CD4-positive, alpha-beta T cell treated with Interleukin-17A for 4 hours (primary cell): ENCODE data around the gene PRND.
A peak's percentile ranks its signal among the peaks of the same experiment; 100 is the strongest.
"Not testable (repeated sequence)": the region's sequence is repeated elsewhere in the genome, so short reads cannot be mapped to it uniquely, and the experiment has no call there.

ENCODE experiments used
- DNase-seq: peaks from one replicate; pipeline ENCODE4 v3.0.0-alpha.2; 2020; ENCODE audit warnings: mixed read lengths

The PRND gene

GRCh38 chr20:4709261-4710105, 12.2 kb upstream of the PRND start:
- DNase-seq, result no peak

GRCh38 chr20:4710106-4710475, 11.6 kb upstream of the PRND start:
- DNase-seq, result no peak

DNA sequence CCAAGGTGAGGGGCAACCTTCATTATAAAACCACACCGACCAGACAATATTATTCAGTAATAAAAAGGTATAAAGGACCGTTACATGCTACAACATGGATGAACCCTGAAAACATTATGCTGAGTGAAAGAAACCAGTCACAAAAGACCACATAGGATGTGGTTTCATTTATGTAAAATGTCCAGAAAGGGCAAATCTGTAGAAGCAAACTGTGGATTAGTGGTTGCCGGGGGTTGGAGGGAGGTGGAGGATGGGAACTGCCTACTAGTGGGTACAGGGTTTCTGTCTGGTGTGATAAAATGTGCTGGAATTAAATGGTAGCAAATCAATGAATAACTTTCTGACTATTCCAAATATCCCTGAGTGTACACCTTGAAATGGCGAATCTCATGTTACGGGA, 10.2 kb upstream of the PRND start:
- no peak for DNase-seq

- DNase-seq, result no peak
Observed at GRCh38 chr20:4713401-4713800, 8.3 kb upstream of the PRND start.

GRCh38 chr20:4714818-4715217, 6.9 kb upstream of the PRND start:
- no peak for DNase-seq

DNA sequence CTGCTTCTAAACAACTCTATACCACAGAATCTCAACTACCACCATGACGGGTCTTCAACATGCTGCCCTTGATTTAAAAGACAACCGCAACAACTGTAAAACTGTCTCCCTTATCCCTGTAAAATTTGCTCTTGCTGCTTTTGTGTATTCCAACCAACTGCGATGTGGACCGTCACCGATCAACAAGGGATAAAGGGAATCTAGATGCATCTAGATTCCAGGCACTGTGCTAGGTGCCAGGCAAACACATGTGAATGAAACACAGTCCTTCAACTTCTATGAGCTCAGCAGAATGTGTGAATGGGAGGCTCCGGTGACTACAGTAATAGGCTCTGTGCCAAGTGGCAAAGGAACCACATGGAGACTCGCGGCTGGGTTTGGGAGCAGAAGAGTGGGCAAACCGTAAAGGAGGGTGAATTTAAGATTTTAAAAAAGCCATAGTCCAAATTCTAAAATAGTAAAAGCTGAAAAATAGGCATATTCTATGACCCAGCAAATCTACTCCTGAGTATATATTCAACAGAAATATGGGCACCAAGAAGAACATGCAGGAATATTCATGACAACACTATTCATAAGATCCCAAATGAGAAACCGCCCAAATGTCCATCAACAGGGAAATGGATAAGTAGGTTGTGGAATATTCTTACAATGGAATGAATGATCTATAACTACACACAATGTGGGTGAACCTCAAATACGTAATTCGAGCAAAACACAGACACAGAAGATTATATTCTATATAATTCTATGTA, 3.7 kb upstream of the PRND start:
- no peak for DNase-seq

GRCh38 chr20:4719190-4719589, 2.5 kb upstream of the PRND start:
- no peak for DNase-seq

GRCh38 chr20:4720041-4720976, 1.4 kb upstream of the PRND start:
- DNase-seq, result peak; percentile 81

DNA sequence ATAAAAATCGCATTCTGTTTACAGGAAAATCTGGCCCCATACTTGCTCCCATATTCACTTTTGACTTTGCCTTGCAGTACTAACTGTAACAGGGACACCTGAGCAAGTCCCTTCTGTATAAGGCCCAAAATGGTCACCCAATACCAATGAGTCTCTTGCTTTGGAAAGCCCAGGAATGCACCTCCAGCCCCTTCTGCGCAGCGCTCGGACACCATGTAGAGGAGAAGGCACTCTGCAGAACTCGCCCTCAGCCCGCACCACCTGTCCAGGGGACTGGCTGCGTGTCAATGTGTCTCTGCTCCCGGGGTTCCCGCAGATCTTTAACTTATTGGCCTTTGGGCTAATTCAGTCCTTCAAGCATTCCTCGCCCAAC, 746 bp upstream of the PRND start:
- DNase-seq, result no peak

- DNase-seq, result no peak
Observed at GRCh38 chr20:4722571-4722970, 862 bp downstream of the PRND start.

GRCh38 chr20:4722993-4723392, 1.3 kb downstream of the PRND start:
- DNase-seq, result no peak

DNA sequence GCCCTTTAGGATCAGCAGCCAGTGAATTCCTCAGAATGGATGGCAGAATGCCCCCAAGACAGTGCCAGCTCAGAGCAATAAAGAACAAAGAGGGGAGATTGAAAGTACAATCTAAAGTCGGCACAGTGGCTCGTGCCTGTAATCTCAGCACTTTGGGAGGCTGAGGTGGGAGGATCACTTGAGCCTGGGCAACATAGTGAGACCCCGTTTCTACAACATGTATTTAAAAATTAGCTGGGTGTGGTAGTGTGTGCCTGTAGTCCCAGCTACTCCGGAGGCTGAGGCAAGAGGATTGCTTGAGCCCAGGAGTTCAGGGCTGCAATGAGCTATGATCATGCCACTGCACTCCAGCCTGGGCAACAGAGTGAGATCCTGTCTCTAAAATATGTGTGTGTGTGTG, 1.8 kb downstream of the PRND start:
- not testable (repeated sequence) for DNase-seq

DNA sequence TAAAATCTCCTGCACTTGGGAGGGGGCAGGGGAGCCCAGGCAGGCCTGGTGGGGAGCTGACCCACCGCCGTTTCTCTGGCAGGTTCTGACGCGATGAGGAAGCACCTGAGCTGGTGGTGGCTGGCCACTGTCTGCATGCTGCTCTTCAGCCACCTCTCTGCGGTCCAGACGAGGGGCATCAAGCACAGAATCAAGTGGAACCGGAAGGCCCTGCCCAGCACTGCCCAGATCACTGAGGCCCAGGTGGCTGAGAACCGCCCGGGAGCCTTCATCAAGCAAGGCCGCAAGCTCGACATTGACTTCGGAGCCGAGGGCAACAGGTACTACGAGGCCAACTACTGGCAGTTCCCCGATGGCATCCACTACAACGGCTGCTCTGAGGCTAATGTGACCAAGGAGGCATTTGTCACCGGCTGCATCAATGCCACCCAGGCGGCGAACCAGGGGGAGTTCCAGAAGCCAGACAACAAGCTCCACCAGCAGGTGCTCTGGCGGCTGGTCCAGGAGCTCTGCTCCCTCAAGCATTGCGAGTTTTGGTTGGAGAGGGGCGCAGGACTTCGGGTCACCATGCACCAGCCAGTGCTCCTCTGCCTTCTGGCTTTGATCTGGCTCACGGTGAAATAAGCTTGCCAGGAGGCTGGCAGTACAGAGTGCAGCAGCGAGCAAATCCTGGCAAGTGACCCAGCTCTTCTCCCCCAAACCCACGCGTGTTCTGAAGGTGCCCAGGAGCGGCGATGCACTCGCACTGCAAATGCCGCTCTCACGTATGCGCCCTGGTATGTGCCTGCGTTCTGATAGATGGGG, 3.0 kb downstream of the PRND start:
- no peak for DNase-seq

DNA sequence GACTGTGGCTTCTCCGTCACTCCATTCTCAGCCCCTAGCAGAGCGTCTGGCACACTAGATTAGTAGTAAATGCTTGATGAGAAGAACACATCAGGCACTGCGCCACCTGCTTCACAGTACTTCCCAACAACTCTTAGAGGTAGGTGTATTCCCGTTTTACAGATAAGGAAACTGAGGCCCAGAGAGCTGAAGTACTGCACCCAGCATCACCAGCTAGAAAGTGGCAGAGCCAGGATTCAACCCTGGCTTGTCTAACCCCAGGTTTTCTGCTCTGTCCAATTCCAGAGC, 3.5 kb downstream of the PRND start:
- no peak for DNase-seq

GRCh38 chr20:4726710-4727397, 5.1 kb downstream of the PRND start:
- peak; percentile 30 for DNase-seq

GRCh38 chr20:4728120-4728760, 6.5 kb downstream of the PRND start:
- no peak for DNase-seq

DNA sequence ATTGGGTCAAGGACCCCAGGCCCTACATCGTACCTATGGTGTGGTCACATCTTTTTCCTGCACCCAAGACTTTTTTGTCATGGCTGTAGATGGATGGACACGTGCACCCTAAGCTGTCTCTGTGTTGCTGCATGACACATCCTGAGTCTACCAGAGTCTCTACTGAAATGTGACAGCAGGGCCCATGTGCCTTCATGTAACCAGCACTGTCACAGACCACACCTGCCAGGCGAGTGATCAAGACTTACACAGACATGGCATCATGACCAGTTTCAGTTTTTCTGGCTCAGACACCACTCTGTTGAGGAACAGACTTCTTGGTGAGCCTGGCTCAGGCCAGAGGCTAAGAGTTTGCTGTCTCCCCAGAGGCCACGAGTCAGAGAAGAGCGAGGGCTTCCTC, 7.6 kb downstream of the PRND start:
- no peak for DNase-seq

GRCh38 chr20:4730780-4731179, 9.1 kb downstream of the PRND start:
- no peak for DNase-seq

DNA sequence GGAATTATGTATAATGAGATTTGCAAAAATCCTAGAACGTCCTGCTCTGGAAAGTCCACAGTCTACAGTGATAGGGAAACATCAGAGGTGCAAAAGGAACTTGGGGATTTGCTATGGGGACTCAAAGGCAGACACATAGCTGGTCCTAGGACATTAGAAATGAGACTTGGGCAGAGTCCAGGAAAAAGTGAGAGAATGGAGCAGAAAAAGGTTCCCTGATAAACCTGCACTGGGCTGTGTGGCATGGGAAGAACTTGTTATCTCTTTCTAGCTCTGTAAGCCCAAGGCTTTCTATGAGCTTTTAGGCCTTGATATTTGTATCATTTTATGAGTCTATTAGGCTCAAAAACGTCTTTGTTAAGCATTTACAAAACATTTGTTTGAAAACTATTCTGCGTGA, 15.2 kb downstream of the PRND start:
- DNase-seq, result no peak

- no peak for DNase-seq
Observed at GRCh38 chr20:4737857-4738627, 16.3 kb downstream of the PRND start.
